ENCODE measurements around the gene TRIM27.
"Not testable (repeated sequence)": the region's sequence is repeated elsewhere in the genome, so short reads cannot be mapped to it uniquely, and the experiment has no call there.

The TRIM27 gene

GRCh38 chr6:28895131-28895812 is 28.5 kb downstream of the TRIM27 start:
- DNase-seq: peak; percentile 88 to 90

- no peak for DNase-seq
These were observed 30.5 kb downstream of the TRIM27 start for GRCh38 chr6:28893172-28893799.

GRCh38 chr6:28892525-28892924 is 31.3 kb downstream of the TRIM27 start:
- DNase-seq: no peak

GRCh38 chr6:28887796-28888496 is 35.8 kb downstream of the TRIM27 start:
- DNase-seq: no peak

GRCh38 chr6:28886079-28886439 is 37.7 kb downstream of the TRIM27 start:
- DNase-seq: no peak

- DNase-seq: peak; percentile 62 to 67
These were observed 39.2 kb downstream of the TRIM27 start for GRCh38 chr6:28884423-28885131.

- peak; percentile 77 to 78 for DNase-seq
These were observed 42.6 kb downstream of the TRIM27 start for GRCh38 chr6:28880894-28881780.

- DNase-seq: no peak
These were observed 43.3 kb downstream of the TRIM27 start for GRCh38 chr6:28880519-28880893.

GRCh38 chr6:28876710-28877109 is 47.1 kb downstream of the TRIM27 start:
- DNase-seq: no peak

GRCh38 chr6:28875191-28875747 is 48.5 kb downstream of the TRIM27 start:
- DNase-seq: no peak

GRCh38 chr6:28872157-28872817 is 51.5 kb downstream of the TRIM27 start:
- not testable (repeated sequence) for DNase-seq

- no peak for DNase-seq
These were observed 52.2 kb downstream of the TRIM27 start for GRCh38 chr6:28871335-28872156.

GRCh38 chr6:28868873-28869272 is 54.9 kb downstream of the TRIM27 start:
- no peak for DNase-seq

GRCh38 chr6:28867086-28867409 is 56.7 kb downstream of the TRIM27 start:
- peak; percentile 18 to 37 for DNase-seq

- DNase-seq: peak; percentile 78 to 80
These were observed 57.3 kb downstream of the TRIM27 start for GRCh38 chr6:28866205-28867085.

GRCh38 chr6:28865401-28866204 is 58.2 kb downstream of the TRIM27 start:
- peak; percentile 52 to 65 for DNase-seq

GRCh38 chr6:28864326-28864923 is 59.4 kb downstream of the TRIM27 start:
- no peak for DNase-seq

GRCh38 chr6:28863604-28864325 is 60.0 kb downstream of the TRIM27 start:
- DNase-seq: peak; percentile 85 to 90
